Fibroblast of gingiva (primary cell): ENCODE results near the gene PPL.
"Not testable (repeated sequence)": the region's sequence is repeated elsewhere in the genome, so short reads cannot be mapped to it uniquely, and the experiment has no call there.

Source experiments
- DNase-seq: peaks from one replicate; pipeline ENCODE4 v3.0.0-alpha.2; 2011; ENCODE audit warnings: low read depth

The PPL gene

DNA sequence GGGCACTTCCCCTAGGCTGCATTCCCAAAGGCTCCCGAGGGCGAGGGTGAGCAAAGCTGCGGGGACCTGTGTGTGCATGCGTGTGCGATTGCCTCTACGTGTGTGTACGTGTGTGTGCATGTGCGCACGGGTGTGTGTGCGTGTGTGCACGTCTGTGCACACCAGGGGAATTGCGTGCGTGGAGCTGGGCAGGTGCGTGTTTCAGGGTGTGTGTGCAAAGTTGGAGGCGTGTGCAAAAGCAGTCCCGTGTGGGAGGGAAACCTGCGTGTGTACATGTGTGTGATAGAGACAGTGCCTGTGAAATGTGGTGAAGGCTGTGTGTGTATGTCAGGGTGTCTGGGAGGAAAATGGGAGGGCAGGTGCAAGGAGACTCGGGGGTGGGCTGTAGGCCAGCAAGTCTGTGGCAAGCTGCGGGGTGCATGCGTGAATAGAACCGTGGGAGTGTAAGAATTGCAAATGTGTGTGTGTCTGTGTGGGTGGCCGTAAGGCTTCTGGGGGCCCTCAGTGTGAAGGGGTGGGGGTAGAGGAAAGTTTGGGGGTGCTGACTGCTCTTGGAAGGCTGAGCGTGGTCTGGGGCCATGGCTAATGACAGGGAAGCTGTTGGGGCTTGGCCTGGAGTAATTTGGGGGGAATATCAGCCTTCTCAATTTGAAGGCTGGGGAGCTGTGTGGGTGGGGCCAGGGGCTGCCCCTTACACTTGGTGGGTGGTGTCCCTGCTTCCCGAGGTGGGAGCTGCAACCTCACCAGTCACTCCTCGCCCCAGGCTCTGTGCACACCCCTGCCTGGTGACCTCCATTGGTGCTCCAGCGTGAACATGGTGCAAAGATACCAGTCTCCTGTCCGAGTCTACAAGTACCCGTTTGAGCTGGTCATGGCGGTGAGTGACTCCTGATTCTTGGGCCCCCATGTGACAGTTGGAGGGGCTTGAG, 21.8 kb upstream of the PPL start:
- no peak for DNase-seq

DNA sequence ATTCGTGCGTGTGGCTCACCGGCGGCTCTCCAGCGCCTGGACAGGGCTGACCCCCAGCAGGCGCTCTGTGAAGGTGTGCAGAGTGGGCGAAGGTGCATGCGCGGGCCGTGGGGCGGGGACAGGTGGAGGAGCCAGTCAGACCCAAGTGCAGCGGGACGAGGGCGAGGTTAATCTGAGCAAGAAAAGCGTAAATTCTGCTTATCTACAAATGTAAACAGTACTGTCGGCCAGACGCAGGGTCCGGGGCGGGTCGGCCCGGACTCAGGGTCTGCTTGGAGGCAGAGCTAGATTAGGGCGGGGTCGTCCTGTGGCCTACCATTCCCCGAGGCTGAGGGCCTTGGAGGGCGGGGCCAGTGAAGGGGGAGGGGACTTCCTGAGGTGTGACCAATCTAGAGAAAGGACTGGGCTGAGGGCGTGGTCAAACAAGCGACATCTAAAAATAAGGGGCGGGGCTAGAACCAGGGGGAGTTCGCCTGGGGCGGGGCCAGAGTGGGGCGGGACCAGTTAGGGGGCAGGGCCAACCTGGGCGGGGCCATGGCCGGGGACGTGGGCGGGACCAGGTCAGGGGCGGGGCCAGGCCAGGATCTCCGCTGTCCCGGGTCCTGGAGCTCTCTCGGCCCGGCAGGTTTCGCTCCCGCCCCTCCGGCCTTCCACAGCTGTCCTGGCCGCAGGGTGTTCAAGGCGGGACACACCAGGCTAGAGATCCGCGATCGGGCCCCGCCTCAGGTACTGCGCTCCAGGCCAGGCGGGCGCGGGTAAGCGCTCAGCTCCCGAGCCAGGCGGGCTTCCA, 21.0 kb upstream of the PPL start, which contains the start of gene SEC14L5:
SEC14L5 (plus strand) TSS at position 611 of the 790 bp plus-strand sequence. CDS start 994 bp downstream, outside the sequence.
- peak; percentile 94 for DNase-seq

DNA sequence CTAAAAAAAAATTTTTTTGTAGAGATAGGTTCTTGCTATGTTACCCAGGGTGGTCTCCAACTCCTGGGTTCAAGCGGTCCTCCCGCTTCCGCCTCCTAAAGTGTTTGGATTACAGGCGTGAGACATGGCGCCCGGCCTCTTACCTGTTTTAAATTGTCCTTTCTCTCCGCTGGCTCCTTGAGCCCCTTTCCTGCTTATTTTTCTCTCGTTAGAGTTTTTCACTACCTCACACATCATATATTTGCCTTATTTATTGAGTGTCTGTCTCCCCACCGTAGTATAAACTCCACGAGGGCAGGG, 20.4 kb upstream of the PPL start:
- DNase-seq: no peak

DNA sequence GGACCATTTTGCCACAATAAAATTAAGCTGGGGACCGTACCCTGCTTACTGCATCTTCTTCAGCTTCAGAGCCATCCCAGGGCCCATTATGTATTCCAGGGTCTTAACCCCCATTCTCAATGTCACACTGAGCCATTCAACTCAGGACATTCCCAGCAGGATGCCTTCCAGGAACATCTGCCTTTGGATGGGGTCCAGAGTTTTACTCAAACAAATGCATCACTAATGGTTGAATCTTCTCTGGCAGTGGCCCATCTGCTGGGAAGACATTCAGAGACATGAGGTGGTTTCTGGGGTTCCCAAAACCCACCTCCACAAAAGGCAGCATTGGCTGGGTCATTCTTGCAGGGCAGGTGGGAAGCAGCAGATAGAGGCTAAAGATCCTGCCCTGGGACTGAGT, 17.8 kb upstream of the PPL start:
- no peak for DNase-seq

DNA sequence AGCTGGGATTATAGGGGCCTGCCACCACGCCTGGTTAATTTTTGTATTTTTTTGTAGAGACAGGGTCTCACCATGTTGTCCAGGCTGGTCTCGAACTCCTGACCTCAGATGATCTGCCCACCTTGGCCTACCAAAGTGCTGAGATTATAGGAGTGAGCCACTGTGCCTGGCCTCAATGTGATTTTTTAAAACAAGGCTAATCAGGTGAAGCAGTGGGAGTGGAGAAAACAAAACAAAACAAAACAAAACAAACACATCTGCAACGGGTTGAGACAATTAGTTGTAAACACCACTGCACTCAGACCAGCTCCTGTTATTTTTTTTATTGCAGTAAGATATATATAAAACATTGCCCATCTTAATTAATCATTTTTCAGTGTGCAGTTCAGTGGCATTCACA, 14.6 kb upstream of the PPL start:
- DNase-seq: not testable (repeated sequence)

DNA sequence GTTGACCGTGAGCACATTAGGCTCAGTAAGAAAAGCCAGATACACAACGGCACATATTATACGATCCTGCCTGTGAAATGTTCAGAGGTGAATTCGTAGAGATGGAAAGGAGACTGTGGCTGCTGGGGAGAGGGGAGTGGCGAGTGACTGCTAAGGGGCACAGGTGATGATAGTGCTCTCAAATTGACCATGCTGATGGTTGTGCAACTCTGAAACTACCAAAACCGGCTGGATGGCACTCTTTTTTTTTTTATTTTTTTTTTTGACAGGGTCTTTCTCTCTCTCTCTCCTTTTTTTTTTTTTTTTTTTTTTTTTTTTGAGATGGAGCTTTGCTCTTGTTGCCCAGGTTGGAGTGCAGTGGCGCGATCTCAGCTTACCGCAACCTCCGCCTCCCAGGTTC, 13.0 kb upstream of the PPL start:
- no peak for DNase-seq

DNA sequence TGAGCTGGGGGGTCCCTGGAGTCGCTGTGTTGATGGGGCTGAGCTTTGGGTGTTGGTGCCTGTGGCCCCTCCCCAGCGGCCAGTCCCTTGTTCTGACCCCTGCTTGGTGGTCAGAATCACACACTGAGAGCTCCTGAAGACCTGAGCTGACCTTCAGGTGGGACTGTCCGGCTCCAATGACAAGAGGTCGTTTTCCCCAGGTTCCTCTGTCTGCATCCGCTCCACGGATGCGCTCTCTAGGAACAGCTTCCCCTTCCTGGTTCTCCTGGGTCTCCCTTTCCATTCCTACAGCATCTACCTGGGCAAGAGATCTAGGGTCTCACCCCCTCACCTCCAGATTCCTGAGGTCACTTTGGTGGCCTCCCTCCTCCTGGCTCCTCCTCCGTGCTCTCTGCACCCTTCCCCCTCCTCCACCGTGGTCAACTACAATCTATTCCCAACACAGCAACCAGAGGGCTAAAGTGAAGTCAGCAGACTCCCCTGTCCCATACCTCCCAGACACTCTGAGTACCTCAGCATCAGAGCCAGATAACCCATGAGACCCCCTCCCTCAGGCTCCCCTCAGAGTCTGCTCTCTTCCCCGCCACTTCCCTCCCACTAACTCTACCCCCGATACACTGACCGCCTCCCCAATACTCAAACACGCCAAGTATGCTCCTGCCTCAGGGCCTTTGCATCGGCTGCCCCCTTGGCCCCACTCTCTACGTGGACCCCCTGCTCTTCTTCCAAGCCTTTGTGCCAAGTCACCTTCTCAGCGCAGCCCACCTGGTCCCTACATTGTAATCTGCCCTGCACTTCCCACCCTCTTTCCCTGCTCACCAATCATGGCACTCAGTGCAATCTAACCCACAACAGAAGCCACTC, 12.2 kb upstream of the PPL start:
- DNase-seq: no peak

DNA sequence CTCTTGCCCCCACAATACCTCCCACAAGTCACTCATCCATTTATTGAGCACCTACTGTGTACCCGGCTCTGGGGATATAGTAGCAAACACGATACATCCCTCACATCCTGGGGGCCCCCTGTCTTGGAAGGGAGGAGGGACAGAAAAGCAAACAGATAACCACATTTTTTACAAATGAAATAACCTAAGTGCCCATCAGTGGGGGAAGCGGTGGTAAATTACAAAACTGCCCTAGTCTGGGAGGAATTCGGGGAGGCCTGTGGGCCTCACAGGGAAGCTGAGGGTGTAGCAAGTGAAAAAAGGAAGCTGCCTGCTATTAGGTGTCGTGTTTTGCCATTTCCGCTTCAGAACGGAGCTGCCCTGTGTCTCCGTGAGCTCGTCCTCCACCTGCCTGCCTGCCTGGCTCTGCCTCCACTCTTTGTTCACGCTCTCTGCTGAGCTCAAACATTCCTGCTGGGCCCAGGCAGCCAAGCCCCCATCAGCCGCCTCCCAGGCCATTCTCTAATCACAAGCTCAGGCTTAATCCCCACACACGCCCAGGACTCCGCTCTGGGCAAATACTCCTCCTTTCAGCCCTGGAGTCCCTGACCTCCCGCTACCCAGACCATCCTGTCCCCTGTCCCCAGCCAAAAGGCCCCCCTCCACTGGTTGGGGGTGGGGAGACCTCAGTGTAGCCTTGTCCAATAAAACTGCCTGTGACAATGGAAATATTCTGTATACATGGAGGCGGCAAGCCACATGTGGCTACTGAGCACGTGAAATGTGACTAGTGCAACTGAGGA, 11.0 kb upstream of the PPL start:
- no peak for DNase-seq

DNA sequence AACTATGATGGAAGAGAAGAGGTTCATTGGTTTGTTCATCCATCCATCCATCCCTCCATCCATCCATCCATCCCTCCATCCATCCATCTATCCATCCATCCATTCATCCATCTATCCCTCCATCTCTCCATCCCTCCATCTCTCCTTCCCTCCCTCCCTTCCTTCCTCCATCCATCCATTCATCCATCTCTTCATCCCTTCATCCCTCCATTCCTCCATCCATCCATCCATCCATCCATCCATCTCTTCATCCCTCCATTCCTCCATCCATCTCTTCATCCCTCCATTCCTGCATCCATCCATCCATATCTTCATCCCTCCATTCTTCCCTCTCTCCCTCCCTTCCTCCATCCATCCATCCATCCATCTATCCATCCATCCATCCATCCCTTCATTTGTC, 10.0 kb upstream of the PPL start:
- DNase-seq: no peak

DNA sequence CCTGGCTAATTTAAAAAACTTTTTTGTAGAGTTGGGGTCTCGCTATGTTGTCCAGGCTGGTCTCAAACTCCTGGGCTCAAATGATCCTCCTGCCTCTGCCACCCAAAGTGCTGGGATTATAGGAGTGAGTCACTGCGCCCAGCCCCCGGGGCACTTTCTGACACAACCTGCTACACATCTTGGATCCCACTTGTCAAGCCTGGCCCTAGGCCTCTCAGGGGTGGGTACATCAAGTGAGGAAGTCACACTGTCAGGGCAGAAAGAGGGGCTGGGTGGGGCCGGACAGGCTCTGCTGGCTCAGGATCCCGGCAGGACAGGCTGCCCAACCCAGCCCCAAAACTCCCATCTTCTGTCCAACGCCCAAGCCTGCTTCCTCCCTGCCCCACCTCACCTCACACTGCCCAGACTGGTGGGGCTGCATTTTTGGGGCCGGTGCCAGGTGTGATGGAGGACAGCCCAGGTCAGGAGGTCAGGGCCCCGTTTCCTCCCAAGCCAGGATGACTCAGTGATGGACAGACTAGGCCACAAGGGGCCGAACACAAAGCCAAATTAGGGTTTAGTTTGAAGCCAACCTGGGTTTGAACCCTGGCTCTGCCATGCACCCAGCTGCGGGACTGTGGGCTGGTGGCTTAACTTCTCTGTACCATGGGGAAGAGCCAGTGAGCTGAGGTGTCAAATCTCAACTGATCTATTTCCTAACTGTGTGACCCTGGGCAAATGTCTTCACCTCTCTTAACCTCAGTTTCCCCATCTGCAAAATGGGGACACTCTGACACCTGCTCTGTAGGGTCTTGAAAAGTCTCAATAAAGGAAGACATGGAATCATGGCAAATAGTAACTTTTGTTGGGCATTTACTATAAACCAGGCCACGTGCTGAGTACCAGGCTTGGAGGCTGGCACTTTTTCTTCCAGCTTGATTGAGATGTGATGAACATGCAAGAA, 8.9 kb upstream of the PPL start:
- DNase-seq: peak; percentile 20

DNA sequence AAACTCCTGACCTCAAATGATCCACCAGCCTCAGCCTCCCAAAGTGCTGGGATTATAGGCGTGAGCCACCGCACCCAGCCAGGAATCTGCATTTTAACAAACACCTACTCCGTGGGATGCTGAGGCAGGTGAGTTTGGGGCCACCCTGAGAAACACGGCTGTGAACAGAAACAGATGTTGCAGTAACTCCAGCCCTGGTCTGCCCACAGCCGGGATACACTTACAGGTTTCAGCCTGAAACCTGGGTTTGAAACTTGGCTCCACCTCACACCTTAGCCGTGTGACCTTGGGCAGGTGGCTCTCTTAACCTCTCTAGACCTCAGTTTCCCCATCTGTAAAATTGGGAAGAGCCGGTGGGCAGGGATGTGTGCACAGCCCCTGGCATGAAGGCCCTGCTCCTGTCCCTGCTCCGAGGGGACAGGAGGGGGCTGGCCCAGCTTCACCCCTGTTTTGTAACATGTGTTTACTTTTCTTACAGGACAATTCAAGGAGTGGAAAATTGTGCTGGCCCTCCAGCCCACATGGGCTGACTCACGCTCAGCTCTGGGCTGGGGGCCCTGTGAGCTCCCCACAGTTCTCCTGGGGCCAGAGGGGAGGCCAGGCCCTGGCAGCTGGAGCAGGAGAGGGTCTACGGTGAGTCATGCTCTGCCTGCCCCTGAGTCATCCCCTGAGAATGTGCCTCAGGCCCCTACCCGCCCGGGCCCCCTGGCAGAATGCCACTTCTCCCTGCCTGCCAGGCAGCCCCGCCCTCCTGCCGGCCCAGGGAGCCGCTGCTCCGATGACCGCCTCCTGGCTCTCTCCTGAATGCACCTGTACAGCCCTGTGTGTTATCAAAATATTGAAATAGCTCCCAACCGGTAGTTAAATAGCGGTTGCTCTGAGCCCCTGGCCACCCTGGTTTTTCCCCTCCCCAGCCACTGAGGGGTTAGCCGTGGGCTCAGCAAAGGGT, 7.7 kb upstream of the PPL start:
- peak; percentile 98 for DNase-seq

DNA sequence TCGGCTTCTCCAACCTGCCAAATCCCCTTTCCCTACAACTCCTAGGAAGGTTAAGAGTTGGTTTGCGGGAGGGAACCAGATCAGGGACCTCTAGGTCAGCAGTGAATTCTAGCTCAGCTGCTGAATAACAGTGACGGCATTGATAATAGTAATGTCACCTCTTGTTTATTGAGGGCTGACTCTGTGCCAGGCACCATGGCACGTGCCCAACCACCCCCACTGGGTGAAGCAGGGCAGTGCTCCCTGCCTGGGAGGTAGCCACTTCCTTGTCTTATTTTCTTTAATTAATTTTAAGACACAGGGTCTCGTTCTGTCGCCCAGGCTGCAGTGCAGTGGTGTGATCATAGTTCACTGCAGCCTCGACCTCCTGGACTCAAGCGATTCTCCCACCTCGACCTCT, 5.5 kb upstream of the PPL start:
- DNase-seq: no peak

DNA sequence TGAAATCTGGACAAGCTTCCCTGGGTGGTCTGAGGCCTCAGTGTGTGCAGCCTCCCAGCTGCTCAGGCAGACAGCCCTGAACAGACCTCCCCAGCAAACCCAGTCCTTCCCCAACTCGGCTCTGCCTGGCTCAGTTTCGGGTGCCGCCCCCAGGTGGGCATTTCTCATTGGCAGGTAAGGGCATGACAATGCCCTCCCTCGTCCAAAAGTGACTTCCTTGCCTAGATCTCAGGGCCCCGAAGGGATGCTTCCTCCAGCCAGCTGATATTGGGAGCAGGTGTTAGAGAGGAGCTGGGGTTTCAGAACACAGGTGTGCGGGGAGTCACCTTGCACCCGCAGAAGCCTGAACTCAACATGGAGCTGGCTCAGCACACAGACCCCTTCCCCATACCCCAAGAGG, 3.8 kb upstream of the PPL start:
- no peak for DNase-seq

DNA sequence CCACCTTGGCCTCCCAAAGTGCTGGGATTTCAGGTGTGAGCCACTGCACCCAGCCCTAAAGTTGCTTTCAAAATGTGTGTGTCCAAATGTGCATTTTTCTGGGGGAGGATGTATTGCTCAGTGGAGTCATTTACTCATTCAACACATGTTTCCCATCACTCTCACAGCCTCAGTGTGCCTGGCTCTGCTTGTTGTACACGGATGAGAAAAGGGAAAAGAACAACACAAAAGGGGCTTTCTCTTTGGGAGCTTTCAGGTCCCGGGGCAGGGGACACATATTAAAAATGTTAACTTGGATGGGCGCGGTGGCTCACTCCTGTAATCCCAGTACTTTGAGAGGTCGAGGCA, 1.7 kb upstream of the PPL start:
- peak; percentile 48 for DNase-seq

DNA sequence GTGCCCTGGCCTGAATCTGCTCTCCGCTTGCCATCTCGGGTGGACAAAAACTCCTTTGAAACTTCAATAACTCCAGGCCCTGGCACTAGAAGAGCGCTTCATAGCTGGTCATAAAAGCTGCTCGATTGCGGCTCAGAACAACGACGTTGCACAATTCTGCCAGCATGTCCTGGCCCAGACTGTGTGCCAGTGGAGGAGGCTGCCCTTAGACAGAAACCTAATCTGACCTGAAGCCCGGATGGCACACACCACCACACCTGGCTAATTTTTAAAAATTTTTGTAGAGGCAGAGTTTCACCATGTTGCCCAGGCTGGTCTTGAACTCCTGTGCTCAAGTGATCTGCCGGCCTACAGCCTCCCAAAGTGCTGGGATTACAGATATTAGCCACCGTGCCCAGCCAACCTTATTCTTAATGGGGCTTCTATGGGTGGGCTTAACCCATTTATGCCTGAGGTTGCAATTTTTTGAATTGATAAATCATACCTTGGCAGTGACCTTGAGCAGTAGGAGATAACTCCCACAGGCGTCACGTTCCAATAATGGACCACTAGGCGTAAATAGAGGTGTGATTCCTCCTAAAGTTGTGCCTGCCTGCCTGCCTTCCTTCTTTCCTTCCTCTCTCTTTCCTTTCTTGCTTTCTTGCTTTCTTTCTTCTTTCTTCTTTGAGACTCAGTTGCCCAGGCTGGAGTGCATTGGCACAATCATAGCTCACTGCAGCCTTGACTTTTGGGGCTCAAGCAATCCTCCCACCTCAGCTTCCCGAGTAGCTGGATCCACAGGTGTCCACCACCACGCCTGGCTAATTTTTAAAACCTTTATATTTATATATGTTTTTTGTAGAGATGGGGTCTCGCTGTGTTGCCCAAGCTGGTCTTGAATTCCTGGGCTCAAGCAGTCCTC, 1.1 kb upstream of the PPL start:
- peak; percentile 61 for DNase-seq

DNA sequence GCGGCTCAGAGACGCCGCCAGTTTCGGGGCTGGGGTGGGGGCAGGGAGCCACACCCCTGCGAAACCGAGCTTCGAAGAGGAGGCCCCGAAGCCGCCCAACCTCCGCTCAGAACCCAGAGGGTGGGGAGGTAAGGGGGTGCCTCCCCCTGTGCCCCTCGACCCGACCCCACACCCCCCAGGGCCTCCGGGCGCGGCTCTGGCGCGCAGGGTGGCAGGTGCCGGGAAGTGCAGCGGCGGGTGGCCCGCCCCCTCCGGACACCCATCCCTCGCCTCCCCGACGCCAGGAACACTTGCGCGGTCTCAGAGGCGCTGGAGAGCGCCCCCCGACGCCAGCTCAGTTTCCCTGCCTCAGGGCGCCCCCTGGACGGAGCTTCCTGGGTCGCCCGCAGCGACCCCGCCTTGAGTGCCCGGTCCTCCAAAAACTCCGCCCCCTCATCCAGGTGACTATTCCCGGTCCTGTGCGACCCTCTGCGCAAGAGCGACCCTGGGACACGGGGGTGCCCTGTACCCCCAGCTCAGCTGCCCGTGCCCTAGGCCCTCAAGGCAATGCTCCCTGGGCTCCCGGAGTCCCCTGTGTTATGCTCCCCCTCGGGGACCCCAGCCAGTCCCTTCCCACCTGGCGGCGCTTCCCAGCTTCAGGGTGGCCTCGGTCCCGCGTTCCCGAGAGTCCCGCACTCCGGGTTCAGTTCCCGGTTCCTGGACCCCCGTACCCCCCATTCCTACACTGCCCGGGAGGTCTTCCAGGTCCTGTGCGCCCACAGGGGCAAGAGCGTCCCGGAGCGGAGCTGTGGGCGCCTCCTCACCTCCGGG, 562 bp downstream of the PPL start:
- no peak for DNase-seq

DNA sequence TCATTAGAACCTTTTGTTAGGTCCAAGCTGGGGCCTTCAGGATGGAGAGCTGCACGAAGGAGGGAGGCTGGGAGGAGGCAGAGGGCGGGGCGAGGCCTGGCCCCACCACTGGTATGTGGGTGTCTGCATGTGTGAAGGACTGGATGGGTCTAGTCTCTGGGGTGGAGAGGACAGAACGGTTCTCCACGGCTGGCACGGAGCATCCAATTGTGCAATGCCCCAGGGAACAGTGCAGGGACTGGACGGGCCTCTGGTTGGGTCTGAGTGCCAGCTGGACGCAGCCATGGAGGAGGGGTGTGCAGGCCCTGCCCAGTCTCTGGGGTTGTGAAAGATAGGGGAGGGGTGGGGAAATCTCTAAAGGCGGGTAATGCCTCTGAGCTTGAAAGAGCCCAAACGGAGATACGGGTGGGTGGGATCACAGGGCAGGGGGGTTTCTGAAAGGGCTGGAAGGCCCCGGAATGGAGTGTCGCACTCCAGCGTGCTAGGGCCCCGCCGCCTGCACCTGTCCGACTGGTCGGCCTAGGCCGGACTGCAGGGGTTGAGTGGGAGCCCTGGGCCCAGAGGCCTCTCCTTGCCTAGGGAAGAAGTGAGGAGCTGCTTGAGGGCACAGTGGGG, 1.6 kb downstream of the PPL start:
- peak; percentile 99 for DNase-seq
